MM.1S (cell line): ENCODE results near the gene AUP1.

Experiments used
- DNase-seq: peaks from one replicate; pipeline ENCODE4 v3.0.0-alpha.2; 2015
- H2AFZ ChIP-seq: fragments of 300-600 bp; sonication (generic); 2 replicates; pipeline ENCODE4 v1.6.0; 2016; ENCODE audit warnings: antibody characterized with exemption, low read length
- H3F3A ChIP-seq: fragments of 300-600 bp; sonication (generic); 2 replicates; pipeline ENCODE4 v1.6.1; 2016; ENCODE audit warnings: mild to moderate bottlenecking, antibody characterized with exemption, low read length, moderate library complexity, mixed read lengths; ENCODE audit not compliant: insufficient read depth
- H3K27ac ChIP-seq: fragments of 300-600 bp; sonication (generic); 2 replicates; pipeline ENCODE4 v1.5.1; 2016; ENCODE audit warnings: mild to moderate bottlenecking, low read length
- H3K27me3 ChIP-seq: fragments of 300-600 bp; sonication (generic); replicated peaks from 2 replicates; pipeline ENCODE4 v1.6.0; 2016; ENCODE audit warnings: low read length; ENCODE audit not compliant: insufficient read depth
- H3K36me3 ChIP-seq: fragments of 300-600 bp; sonication (generic); replicated peaks from 2 replicates; pipeline ENCODE4 v1.6.1; 2016; ENCODE audit warnings: mild to moderate bottlenecking, low read length, mixed read lengths; ENCODE audit not compliant: insufficient read depth
- H3K4me1 ChIP-seq: fragments of 300-600 bp; sonication (generic); 2 replicates; pipeline ENCODE4 v1.6.1; 2016; ENCODE audit warnings: low read length, mixed read lengths
- H3K4me2 ChIP-seq: fragments of 300-600 bp; sonication (generic); 2 replicates; pipeline ENCODE4 v1.6.0; 2016; ENCODE audit warnings: low read depth, low read length
- H3K4me3 ChIP-seq: fragments of 300-600 bp; sonication (generic); 2 replicates; pipeline ENCODE4 v1.5.1; 2016; ENCODE audit warnings: low read length, mixed read lengths
- H3K79me2 ChIP-seq: fragments of 300-600 bp; sonication (generic); 2 replicates; pipeline ENCODE4 v1.6.1; 2016; ENCODE audit warnings: mixed run types, low read length, mixed read lengths
- H3K9ac ChIP-seq: fragments of 300-600 bp; sonication (generic); 2 replicates; pipeline ENCODE4 v1.6.1; 2016; ENCODE audit warnings: low read length, mixed read lengths
- H3K9me2 ChIP-seq: fragments of 300-600 bp; sonication (generic); replicated peaks from 2 replicates; pipeline ENCODE4 v1.6.1; 2016; ENCODE audit warnings: mild to moderate bottlenecking, low read length, mixed read lengths; ENCODE audit not compliant: insufficient read depth
- H3K9me3 ChIP-seq: fragments of 300-600 bp; sonication (generic); replicated peaks from 2 replicates; pipeline ENCODE4 v1.6.1; 2016; ENCODE audit warnings: mild to moderate bottlenecking, low read length, mixed read lengths; ENCODE audit not compliant: insufficient read depth
- H4K20me1 ChIP-seq: fragments of 300-600 bp; sonication (generic); 2 replicates; pipeline ENCODE4 v1.6.1; 2016; ENCODE audit warnings: mild to moderate bottlenecking, low read length, moderate library complexity, mixed read lengths; ENCODE audit not compliant: insufficient read depth
- CTCF ChIP-seq: fragments of 300-600 bp; sonication (generic); IDR thresholded peaks from 2 replicates; pipeline ENCODE4 v1.5.1; 2016; ENCODE audit warnings: antibody characterized with exemption, low read length, mixed read lengths
- EZH2 ChIP-seq: fragments of 300-600 bp; sonication (generic); optimal IDR thresholded peaks from 2 replicates; pipeline ENCODE3; 2017; ENCODE audit warnings: low read depth, mild to moderate bottlenecking, antibody characterized with exemption, low read length, mixed read lengths
- EZH2phosphoT487 ChIP-seq: fragments of 300-600 bp; sonication (generic); IDR thresholded peaks from 2 replicates; pipeline ENCODE4 v1.6.1; 2018; ENCODE audit warnings: antibody characterized with exemption, low read length

Gene AUP1

GRCh38 chr2:74527741-74528140 is 1.8 kb downstream of the AUP1 start:
- Histone ChIP-seq H3K9ac (no peak overlapping the region), H3K4me3 (no peak overlapping the region), H3K4me1 (peaks cover 14% of the 10 kb centered on the region), H4K20me1 (no peaks in the 10 kb centered on the region), H3K9me3 (no peaks in the 10 kb centered on the region), H2AFZ (no peak overlapping the region), H3F3A (peaks cover 15% of the 10 kb centered on the region; the same call in 1 of the 2 replicates), H3K4me2 (peak overlapping the region; percentile 90; the same call in 1 of the 2 replicates), H3K9me2 (no peaks in the 10 kb centered on the region), H3K79me2 (peaks cover 42% of the 10 kb centered on the region), H3K27me3 (0 out of 2 replicates have a peak, but pooled peaks cover under 1% of the 10 kb centered on the region), H3K27ac (no peak overlapping the region), H3K36me3 (peaks cover 11% of the 10 kb centered on the region)
- TF ChIP-seq EZH2, result no peak
- TF ChIP-seq EZH2phosphoT487, result no peak
- no peak for TF ChIP-seq CTCF
- DNase-seq, result no peak

GRCh38 chr2:74526649-74527230 is 2.8 kb downstream of the AUP1 start:
- Histone ChIP-seq H3K36me3 (peaks cover 11% of the 10 kb centered on the region), H3K4me3 (no peak overlapping the region), H3F3A (peaks cover 15% of the 10 kb centered on the region; the same call in 1 of the 2 replicates), H3K27ac (no peak overlapping the region), H3K9me3 (no peaks in the 10 kb centered on the region), H4K20me1 (no peaks in the 10 kb centered on the region), H3K4me1 (peaks cover 14% of the 10 kb centered on the region), H3K27me3 (0 out of 2 replicates have a peak, but pooled peaks cover 9% of the 10 kb centered on the region), H3K9me2 (no peaks in the 10 kb centered on the region), H3K9ac (no peak overlapping the region), H3K79me2 (peaks cover 42% of the 10 kb centered on the region), H2AFZ (no peak overlapping the region), H3K4me2 (no peak overlapping the region)
- TF ChIP-seq EZH2phosphoT487, result no peak
- no peak for TF ChIP-seq CTCF
- TF ChIP-seq EZH2, result no peak
- no peak for DNase-seq

- Histone ChIP-seq H3K9ac (no peak within 1 kb of the TSS), H4K20me1 (no peaks in the 10 kb centered on the region), H3K36me3 (peaks cover 11% of the 10 kb centered on the region), H3K27ac (no peak within 1 kb of the TSS), H3K79me2 (peaks cover 36% of the 10 kb centered on the region), H3K9me3 (no peaks in the 10 kb centered on the region), H2AFZ (no peak within 1 kb of the TSS), H3K4me3 (no peak within 1 kb of the TSS), H3K4me1 (peaks cover 14% of the 10 kb centered on the region), H3K4me2 (no peak within 1 kb of the TSS), H3K9me2 (no peaks in the 10 kb centered on the region), H3F3A (peaks cover 15% of the 10 kb centered on the region; the same call in 1 of the 2 replicates), H3K27me3 (0 out of 2 replicates have a peak, but pooled peaks cover 10% of the 10 kb centered on the region)
- peak; percentile 34 for DNase-seq
- no peak for TF ChIP-seq CTCF
- no peak for TF ChIP-seq EZH2
- no peak for TF ChIP-seq EZH2phosphoT487
Observed at GRCh38 chr2:74525717-74526648, 3.5 kb downstream of the AUP1 start, which contains the start of gene DQX1. Gene DQX1, minus strand, starts transcription at chr2:74526231. Its CDS starts 502 bp downstream, at chr2:74525729.
